Fibroblast of pulmonary artery (primary cell): ENCODE results near the gene IQGAP2.
"Not testable (repeated sequence)": the region's sequence is repeated elsewhere in the genome, so short reads cannot be mapped to it uniquely, and the experiment has no call there.

Experiments
- DNase-seq: peaks from one replicate; pipeline ENCODE4 v3.0.0-alpha.2; 2010; ENCODE audit warnings: low read depth
- H3K4me3 ChIP-seq: replicated peaks from 2 replicates; pipeline ENCODE4 v1.5.1; 2011; ENCODE audit warnings: low read depth, mild to moderate bottlenecking, control low read depth, low read length, moderate library complexity
- CTCF ChIP-seq: IDR thresholded peaks from 2 replicates; pipeline ENCODE4 v1.5.1; 2011; ENCODE audit warnings: mild to moderate bottlenecking, control low read depth, low read length, inconsistent platforms; ENCODE audit errors: missing control alignments

The IQGAP2 gene

GRCh38 chr5:76367623-76368371 lies 35.3 kb upstream of the IQGAP2 start:
- no peak overlapping the region for H3K4me3 ChIP-seq
- no peak for DNase-seq
- TF ChIP-seq CTCF = no peak

- TF ChIP-seq CTCF = no peak
- DNase-seq = no peak
- no peak overlapping the region for H3K4me3 ChIP-seq
These were observed 34.1 kb upstream of the IQGAP2 start for GRCh38 chr5:76368941-76369340.

GRCh38 chr5:76369668-76370067 lies 33.4 kb upstream of the IQGAP2 start:
- DNase-seq, H3K4me3 ChIP-seq: not testable (repeated sequence)

- H3K4me3 ChIP-seq = no peak overlapping the region
- DNase-seq = no peak
- TF ChIP-seq CTCF = no peak
These were observed 31.1 kb upstream of the IQGAP2 start for GRCh38 chr5:76371960-76372322.

GRCh38 chr5:76372323-76373054 lies 30.6 kb upstream of the IQGAP2 start:
- no peak overlapping the region for H3K4me3 ChIP-seq
- peak; percentile 78 for DNase-seq
- no peak for TF ChIP-seq CTCF

- TF ChIP-seq CTCF = no peak
- DNase-seq = no peak
- no peak overlapping the region for H3K4me3 ChIP-seq
These were observed 26.8 kb upstream of the IQGAP2 start for GRCh38 chr5:76376148-76376865.

- no peak for DNase-seq
- no peak overlapping the region for H3K4me3 ChIP-seq
- TF ChIP-seq CTCF = no peak
These were observed 26.2 kb upstream of the IQGAP2 start for GRCh38 chr5:76376866-76377230.
